GM21390 (cell line): Measurements from ENCODE around the gene BTBD19.
"Not testable (repeated sequence)": the region's sequence is repeated elsewhere in the genome, so short reads cannot be mapped to it uniquely, and the experiment has no call there.

Experiments
- ATAC-seq: cut with Tn5 transposase; IDR thresholded peaks from one replicate; pipeline ENCODE4 v1.9.1; 2021; ENCODE audit not compliant: unreplicated experiment

The BTBD19 gene, protein sequence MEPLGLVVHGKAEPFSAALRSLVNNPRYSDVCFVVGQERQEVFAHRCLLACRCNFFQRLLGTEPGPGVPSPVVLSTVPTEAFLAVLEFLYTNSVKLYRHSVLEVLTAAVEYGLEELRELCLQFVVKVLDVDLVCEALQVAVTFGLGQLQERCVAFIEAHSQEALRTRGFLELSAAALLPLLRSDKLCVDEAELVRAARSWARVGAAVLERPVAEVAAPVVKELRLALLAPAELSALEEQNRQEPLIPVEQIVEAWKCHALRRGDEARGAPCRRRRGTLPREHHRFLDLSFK

GRCh38 chr1:44808063-44808937 lies at the start of gene BTBD19:
Gene BTBD19, plus strand, starts transcription at chr1:44808523. Its CDS starts 298 bp downstream, at chr1:44808821.
- no peak for ATAC-seq

- ATAC-seq, result no peak
These were observed 49.2 kb upstream of the BTBD19 start for GRCh38 chr1:44759077-44759476.

DNA sequence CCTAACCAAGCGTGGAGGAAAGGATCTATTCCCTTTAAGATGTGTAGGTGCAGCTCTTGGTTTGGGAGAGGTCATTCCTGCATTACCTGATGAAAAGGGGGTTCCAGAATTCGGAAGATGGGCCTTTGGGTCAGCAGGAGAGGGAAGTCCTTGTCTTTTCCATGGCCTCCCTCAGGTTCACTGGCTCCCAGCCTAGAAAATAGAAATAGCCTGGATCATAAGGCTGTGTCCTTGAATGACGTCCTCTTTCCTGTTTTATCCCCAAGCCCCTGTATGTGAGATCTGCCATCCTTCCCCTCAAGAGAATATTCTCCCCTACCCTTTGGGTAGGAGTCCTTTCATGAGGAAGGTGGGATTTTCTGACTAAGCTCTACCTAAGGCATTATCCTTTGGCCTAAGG lies 47.4 kb upstream of the BTBD19 start:
- ATAC-seq, result no peak

DNA sequence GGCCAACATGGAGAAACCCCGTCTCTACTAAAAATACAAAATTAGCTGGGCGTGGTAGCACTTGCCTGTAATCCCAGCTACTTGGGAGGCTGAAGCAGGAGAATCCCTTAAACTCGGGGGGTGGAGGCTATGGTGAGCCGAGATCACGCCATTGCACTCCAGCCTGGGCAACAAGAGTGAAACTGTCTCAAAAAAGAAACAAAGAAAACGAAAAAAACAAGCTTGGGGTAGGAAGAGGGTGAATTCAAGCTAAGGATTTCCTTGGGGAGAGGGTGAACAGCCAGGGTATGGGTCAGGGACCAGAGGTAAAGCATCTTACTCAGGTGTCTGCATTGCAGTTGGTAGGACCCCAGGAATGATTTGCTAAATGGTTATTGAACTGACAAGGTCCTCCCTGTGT lies 41.9 kb upstream of the BTBD19 start:
- ATAC-seq, result not testable (repeated sequence)

DNA sequence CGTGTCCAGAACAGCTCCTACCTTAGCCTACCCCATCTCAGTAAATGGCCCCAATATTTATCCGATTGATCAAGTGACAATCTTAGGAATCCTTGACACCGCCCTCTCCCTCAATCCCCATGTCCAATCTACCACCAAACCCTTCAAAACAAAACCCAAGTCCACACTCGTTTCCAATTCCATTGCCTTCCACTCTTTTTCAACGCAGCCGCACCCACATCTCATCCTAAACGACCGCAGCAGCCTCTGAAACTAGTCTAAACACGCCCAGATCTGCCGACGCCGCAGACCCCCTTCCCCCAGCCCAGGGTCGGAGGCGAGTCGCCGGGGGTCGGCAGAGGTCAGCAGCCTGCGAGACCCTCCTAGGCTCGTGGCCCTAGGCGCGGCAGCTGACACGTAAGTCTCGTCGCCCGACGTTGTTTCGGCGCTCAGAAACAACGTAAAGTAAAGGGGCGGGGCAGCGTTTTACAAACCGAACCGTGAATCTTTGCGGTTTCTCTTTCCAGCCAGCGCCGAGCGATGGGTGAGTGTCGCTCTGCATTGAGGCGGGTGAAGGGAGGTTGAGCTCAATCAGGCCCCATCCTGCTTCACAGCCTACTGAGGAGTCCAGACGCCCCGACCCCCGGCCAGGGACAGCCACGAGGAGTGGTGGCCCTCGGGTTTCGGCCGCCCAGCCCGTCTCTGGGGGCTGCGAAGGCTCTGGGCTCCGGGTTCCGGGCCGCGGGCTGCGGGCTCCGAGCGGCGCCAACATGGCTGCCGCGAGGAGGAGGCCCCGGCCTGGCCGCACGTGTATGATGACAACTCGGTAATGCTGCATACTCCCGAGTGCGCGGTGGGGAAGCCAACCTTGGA lies 33.0 kb upstream of the BTBD19 start, which contains the start of gene RPS8:
RPS8 (plus strand) TSS at position 463 of the 852 bp plus-strand sequence; CDS start at position 520, 57 bp downstream.
- peak; percentile 89 for ATAC-seq

DNA sequence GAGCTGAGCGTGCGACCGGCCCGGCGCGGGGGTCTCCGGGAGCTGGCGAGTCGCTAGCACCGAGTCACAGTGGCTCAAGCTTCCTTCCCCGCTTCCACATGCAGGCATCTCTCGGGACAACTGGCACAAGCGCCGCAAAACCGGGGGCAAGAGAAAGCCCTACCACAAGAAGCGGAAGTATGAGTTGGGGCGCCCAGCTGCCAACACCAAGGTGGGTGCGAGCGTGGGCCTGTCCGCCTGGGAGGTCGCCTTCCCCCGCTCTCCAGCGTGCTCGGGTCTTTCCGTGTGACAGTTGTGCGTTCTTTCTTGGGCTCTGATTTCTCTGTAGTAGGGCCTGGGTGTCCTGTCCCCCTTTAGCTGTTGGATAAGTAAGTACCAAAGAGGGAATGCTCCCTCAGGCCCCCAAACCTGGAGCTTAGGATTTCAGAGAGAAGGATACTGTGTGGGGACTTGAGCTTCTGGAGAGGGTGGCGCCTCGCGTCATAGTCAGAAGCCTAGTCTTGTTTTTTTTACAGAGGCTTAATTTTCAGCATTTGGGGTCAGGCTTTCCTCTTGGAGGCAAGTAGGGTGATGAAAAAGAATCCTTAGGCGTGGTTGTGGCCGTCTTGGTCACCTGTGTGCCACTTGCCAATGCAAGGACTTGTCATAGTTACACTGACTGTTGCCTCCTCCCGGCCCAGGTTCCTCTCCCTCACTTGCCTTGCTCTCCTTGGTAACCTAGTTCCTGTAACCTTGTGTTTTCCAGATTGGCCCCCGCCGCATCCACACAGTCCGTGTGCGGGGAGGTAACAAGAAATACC lies 32.2 kb upstream of the BTBD19 start:
- peak; percentile 15 for ATAC-seq

GRCh38 chr1:44776730-44777068 lies 31.6 kb upstream of the BTBD19 start:
- ATAC-seq, result no peak

GRCh38 chr1:44777547-44777946 lies 30.8 kb upstream of the BTBD19 start:
- no peak for ATAC-seq

DNA sequence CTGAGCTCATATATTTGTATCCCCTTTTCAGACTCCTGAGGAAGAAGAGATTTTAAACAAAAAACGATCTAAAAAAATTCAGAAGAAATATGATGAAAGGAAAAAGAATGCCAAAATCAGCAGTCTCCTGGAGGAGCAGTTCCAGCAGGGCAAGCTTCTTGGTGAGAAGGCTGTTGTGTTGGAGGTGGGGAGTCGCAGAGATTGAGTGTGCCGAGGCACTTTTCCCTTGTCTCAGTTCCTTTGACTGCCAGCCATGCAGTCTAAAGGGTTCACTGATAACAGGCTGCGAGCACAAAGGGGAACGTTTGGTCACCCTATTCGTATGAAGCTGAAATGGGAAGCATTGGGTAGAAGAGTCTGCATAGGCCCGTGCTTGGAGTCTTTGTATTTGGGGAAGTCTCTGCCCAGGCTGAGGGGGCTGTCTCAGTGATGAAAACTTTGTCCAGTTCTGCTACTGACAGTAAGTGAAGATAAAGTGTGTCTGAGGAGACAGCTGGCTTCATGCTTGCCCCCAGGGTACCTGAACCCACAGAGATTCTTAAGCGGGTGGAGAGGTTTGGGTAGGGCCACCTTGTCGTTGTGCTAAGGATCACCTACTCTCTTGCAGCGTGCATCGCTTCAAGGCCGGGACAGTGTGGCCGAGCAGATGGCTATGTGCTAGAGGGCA lies 30.2 kb upstream of the BTBD19 start:
- no peak for ATAC-seq

DNA sequence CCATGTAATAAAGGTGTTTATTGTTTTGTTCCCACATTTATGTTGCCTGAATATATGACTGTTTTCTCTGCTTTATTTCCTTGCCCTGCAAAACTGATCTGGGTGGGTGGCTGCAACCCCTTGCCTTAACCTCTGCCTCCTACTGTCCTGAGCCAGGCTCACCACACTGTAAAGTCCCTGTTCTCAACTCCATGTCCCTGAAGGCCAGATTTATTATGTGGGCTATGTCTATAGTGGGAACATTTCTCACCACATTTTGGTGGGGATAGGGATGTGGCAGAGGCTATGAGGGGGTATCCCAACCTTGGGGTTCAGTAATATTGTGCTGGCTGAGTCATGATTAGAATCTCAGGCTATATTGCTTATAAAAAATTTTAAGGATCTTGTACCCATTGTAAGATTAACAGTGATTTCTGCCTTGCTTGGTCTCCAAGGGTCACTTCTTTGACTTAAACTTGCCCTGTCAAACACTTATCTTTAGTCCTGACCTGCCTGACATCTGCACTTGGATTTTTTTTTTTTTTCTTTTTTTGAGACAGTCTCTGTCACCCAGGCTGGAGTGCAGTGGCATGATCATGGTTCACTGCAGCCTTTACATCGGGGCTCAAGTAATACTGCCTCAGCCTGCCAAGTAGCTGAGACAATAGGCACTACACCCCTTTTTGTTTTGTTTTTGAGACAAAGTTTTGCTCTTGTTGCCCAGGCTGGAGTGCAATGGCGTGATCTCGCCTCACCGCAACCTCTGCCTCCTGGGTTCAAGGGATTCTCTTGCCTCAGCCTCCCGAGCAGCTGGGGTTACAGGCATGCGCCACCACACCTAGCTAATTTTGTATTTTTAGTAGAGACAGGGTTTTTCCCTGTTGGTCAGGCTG lies 29.4 kb upstream of the BTBD19 start:
- no peak for ATAC-seq

DNA sequence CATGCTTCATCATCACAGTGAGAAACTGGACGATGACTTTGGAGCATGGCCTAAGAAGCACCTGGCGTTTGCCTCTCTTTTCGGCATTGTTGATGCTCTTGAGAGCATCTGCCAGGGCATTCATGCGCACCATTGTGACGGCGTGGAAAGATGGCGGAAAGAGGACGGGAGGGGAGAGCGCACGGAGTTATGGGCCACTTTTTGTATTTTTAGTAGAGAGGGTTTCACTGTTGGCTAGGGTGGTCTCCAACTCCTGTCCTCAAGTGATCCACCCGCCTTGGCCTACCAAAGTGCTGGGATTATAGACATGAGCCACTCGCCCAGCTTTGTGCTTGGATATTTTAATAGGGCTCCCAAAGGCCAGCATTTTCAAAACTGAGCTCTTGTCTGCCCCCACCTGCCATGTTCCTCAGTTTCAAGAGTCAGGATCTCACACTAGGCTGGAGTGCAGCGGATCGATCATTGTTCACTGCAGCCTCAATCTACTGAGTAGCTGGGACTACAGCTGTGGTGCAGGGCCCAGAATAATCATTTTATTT lies 27.7 kb upstream of the BTBD19 start:
- ATAC-seq, result no peak

DNA sequence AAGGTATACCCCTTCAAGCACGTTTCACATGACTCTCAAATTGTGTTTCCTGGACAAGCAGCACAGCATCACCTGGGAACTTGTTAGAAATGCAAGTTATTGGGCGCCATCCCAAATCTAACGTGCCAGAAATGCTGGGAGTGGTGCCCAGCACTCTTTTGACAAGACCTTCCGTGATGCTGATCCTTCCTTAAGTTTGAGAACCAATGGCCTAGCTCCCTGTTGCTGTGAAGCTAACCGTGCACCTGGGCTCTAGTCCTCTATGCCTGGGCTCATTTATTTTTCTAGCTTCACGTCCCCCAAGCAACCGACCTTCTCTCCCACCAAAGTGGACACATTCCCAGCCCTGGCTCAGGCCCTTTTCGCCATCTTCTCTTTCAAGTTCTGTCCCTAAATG lies 24.6 kb upstream of the BTBD19 start:
- no peak for ATAC-seq

DNA sequence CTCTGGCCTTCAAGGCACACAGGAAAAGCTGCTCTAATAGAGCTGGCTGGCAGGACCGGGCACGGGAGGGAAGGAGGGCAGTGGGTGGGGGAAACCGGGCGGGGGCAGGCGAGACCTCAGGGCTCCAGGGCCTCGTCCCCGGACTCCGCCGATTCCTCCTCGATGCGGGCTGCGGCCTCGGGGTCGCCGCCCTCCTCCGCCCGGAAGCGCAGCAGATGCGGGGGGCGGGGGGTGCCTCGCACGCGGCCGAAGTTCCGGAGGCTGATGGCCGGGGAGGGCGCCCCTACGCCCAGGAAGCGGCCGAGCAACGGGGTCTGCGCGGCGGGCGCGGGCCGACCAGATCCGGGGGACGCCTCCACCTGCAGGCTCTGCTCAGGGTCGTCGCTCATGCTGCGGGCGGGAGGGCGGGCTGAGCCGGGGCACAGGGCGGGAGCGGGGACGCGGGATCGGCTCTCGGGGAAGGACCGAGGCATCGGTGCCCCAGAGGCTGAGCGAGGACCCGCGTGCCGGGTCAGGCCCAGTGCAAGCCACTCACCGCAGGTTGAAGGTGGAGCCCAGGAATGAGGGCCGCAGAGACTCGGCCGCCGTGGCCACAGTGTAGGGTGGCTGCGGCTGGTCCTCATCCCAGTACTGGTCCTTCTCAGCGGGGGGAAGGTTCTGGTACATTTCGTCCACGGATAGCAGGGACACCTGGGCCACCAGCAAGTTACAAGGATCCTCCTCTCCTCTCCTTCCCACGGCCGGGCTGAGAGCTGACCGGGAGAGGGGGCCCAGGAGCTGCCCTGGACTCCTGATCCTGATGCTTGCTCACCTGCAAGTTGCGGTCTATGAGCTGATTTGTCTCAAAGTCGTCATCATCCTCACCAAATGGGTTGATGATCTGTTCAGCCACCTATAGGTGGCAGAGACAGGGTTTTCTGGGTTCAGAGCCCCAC lies 24.0 kb upstream of the BTBD19 start:
- no peak for ATAC-seq

DNA sequence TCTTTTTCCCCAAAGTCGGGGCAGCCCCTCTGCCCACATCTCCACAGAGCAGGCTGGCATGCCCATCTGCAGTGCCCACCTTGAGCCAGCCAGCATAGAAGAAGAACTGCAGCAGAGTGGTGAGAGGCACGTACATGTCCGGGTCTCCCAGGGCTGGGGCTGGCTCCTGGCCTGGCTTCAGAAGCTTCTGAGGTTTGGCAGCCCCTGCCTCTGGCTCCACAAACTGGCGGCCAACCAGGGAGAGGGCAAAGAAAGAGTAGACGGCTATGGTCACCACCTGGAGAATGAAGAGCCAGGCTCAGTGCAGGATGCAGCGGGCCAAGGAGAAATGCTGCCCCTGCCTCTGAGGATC lies 23.3 kb upstream of the BTBD19 start:
- ATAC-seq, result no peak

DNA sequence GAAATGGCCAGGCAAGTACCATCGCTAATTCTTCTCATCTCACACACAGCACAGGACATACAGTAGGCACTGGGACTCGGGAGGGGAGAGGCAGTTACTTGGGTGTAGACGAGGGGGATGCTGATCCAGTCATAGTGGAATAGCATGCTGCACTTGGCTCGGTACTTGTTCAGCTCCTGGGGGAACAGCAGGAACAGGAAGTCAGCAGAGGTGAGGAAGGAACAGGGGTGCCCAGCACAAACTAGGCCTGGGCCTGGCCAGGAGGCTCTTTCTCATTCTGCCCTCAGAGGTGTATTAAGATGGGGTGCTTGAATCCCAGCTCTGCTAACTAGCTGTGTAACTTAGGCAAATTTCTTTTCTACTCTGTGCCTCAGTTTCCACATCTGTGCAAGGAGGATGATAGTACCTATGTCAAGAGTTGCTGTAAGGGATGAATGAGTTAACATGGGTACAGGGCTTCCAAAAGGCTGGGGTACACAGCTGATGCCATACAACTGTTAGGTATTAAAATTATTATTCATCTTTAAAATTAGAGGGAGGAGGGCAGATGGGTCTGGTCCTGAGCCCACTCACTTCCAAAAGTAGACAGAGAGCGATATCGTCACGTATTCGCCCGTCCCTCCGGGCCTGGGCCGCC lies 22.7 kb upstream of the BTBD19 start:
- ATAC-seq, result no peak

GRCh38 chr1:44786138-44786840 lies 22.0 kb upstream of the BTBD19 start:
- ATAC-seq, result peak; percentile 63
